D341Med (cell line): ENCODE data around the gene SLC9B1.
A peak's percentile ranks its signal among the peaks of the same experiment; 100 is the strongest.

Experiments used
- DNase-seq: peaks from one replicate; pipeline ENCODE4 v3.0.0; 2012; ENCODE audit warnings: low spot score

The SLC9B1 gene, protein sequence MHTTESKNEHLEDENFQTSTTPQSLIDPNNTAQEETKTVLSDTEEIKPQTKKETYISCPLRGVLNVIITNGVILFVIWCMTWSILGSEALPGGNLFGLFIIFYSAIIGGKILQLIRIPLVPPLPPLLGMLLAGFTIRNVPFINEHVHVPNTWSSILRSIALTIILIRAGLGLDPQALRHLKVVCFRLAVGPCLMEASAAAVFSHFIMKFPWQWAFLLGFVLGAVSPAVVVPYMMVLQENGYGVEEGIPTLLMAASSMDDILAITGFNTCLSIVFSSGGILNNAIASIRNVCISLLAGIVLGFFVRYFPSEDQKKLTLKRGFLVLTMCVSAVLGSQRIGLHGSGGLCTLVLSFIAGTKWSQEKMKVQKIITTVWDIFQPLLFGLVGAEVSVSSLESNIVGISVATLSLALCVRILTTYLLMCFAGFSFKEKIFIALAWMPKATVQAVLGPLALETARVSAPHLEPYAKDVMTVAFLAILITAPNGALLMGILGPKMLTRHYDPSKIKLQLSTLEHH

DNA sequence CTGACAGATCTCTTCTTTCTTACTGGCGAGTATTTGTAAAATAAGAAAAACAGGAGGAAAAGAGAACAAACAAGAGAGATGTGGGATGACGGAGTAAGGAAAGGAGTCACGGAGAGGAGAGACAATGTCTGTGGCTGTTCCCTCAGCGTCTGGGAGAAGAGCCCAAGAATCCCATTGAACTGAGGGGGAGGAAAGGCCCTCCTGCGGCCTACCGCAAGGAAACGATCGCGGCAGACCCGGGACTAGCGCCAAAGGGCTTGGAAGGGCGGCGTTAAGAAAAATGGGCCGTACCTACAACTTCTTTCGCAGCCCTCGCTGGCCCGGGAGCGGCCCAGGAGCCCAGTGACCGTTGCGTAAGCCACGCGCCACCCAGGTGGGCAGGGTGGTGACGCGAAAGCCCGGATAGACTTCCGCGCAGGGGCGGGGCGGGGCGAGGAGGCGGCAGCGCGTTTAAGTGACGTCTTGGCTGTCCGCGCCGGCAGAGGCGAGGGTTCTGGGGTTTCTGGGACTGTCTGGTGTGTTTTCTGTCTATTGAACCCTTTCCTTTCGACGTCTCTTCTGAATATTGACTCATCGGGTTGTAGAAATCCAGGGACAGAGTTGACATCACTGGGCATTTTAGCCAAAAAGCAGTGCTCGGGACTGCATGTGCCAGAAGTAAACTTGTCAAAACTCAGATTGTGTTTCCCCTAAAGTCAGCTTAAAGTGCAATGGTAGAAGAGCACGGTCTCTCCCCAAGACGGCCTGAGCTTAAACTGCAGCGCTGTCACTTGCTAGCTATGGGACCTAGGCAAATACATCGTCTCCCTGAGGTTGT, at the start of gene SLC9B1:
SLC9B1 (minus strand) TSS at position 398 of the 817 bp plus-strand sequence. CDS start 27,994 bp downstream, outside the sequence.
- peak; percentile 89 for DNase-seq

DNA sequence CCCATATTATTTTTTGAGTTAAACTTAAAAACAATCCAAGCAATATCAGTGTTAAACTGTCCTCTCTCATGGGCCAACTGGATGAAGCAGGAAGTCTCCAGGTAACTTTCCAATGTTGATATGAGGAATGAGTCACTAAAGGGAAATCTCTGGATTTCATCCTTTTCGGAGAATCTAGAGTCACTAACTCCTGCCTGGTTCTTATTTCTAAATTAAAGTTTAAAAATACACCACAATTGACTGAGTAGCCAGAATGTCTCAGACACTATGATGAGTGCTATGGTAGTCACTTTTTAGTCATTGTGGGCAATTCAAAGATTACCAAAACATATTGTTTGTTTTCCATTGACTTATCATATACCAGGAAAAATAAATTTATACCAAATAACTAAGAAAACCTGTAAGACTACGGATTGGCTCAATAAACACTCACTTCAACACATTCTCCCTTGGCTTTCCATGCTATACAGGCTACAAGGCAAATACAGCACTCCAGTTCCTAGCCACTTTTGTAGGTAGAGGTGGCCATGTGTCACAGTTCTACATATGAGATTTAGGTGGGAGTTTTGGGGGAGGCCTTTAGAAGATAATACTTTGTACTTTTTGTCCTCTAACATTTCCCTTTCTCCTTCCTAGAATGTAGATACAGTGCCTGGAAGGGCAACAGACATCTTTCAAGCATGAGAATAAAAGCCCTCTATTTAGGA, 48.5 kb upstream of the SLC9B1 start:
- DNase-seq = no peak

DNA sequence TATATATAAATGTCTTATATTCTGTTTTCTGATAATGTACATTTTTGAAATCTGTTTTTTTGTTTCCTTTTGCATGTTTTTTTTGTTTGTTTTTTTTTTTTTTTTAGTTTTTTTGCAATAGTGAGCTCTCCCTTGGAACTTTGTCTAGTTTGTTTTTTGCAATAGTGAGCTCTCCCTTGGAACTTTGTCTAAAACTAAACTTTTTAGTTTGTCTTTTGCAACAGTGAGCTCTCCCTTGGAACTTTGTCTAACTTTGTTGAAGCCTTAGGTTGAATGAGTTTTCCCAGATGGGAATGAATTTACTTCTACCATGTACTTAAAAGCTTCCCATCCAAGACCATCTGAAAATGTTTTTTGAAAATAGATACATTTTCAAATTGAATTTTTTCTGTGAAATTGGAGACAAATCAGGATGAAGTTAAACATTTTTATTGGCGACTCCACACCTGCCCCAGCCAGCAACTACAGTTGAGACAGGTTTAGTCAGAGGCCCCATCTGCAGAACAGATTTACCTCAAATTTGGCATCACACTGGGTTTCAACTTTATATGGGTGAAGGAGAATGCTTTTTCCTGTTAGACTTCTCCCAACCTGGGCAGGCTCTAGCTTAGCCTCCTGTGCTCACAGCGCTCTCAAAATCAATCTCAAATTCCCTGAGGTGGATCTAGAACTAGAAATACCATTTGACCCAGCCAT, 41.1 kb upstream of the SLC9B1 start:
- no peak for DNase-seq

DNA sequence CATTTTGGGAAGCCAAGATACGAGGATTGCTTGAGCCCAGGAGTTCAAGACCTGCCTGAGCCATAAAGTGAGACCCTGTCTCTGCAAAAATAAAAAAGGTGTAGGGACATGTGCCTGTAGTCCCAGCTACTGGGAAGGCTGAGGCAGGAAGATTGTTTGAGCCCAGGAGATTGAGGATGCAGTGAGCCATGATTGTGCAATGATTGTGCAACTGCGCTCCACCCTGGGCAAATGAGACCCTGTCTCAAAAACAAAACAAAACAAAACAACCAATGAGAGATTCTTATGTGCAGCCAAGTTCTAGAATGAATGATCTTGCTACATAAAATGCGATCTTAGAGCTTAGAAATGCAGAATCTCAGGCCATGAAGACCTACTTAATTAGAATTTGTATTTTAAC, 34.5 kb upstream of the SLC9B1 start:
- DNase-seq = no peak

DNA sequence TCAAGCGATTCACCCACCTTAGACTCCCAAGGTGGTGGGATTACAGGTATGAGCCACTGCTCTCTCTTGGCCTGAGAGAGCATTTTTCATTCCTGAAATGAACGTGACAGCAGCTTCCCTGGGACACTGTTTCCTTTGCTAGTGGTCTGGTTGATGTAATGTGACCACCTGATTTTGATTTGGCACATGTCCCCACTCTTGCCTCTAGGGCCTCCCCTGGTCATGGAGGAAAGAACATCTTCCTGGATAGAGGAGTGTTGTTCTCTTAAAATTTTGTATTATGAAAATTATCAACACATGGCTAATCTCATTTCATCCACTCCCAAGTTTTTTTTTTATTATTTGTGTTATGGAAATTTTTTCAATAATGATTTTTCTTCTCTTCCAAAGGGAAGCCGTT, 33.3 kb upstream of the SLC9B1 start:
- no peak for DNase-seq

DNA sequence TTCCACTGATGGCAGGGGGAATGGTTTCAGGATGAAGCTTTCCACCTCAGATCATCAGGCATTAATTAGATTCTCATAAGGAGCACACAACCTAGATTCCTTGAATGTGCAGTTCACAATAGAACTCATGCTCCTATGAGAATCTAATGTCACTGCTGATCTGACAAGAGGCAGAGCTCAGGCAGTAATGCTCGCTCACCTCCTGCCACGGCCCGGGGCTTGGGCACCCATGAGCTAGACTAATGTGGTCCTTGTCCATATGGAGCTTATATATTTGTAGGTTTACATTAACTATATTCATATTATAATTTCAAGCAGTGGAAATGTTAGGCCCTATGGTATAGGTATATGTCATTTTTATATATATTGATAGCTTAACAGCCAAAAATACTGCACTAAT, 32.6 kb upstream of the SLC9B1 start:
- DNase-seq = no peak

DNA sequence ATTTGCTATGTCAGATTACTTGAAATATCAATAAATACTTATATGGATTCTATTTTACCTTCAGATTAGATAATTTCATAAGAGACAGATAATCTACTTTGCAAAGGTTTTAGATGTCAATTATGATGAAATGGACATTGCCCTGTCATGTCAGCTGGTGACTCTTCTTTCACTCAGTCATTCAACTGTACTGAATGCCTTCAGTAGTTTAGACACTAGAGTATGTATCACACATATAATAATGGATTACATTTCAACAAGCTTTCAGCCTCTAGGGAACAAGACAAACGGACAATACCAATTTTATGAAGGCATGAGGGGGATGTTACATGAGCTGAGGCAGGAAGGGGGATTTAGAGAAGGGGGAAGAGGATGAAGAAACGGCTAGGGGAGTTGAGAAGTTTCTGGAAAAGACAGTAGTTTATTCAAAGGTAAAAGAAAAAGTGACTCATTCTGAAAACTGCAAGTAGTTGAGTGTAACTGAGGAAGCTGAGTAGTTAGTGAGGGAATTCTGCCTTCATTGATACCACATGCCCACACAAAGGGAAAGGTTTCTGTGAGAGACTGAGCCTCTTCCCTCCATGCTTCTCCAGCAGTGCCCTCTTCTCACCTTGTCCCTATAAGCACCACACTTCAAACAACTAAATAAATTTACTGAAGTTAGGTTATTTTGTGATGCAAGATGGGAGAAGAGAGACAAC, 31.4 kb upstream of the SLC9B1 start:
- no peak for DNase-seq

DNA sequence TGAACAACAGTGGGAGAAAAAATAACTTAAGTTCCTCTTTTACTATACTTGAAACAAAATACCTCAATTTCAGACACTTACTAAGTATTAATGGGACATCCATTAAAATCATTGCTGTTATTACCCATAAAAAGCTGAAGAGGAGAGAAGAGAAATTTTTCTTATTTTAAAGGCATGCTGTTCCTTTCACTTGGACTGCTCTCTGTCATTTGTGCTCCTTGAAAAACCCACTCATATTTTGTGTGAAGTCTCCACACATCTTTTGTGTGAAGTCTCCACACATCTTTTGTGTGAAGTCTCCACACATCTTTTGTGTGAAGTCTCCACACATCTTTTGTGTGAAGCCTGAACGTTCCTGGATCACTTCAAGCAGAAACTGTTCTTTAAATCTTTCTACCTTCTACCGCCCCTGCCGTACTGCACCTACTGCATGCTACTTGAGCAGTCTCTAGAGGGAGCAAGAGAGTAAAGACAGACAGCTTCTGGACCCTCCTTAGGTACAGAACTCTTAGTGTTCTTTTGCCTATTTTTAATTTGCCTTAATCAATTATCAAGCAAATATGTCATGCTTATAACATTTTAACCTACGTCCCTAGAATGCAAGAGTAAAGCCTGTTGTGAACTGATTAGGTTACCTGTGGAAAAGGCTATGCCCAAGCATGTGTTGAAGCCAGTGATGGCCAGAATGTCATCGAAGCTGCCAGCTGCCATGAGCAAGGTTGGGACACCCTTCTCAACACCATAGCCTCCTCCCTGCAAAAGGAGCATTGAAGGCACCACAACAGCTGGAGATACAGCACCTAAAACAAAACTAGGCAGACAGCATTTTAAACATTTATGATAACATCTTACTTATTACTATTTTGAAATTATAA, 27.1 kb upstream of the SLC9B1 start:
- peak; percentile 62 for DNase-seq

DNA sequence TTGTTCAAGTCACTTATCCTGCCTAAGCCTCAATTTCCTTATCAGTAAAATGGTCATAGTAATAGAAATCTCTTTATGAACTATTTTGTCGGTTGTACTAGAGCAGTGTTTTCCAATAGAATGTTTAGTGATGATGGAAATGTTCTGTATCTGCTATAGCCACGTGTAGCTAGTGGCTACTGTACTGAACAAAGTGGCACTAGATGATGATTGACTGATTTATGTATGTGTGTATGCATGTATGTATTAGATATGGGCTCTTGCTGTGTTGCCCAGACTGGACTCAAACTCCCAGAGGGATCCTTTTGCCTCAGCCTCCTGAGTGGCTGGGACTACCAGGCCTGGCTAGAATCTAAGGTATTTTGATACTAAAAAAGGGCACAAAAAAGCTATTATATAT, 24.7 kb upstream of the SLC9B1 start:
- DNase-seq = no peak

DNA sequence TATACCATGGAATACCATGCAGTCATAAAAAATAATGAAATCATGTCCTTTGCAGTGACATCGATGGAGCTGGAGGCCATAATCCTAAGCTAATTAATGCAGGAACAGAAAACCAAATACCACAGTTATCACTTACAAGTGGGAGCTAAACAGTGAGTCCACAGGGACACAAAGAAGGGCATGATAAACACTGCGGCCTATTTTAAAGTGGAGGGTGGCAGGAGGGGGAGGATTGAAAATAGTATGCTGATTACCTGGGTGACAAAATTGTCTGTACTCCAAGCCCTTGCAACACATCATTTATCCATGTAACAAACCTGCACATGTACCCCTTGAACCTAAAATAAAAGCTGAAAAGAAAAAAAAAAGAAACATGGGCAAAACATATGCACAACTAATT, 16.7 kb upstream of the SLC9B1 start:
- DNase-seq = no peak

DNA sequence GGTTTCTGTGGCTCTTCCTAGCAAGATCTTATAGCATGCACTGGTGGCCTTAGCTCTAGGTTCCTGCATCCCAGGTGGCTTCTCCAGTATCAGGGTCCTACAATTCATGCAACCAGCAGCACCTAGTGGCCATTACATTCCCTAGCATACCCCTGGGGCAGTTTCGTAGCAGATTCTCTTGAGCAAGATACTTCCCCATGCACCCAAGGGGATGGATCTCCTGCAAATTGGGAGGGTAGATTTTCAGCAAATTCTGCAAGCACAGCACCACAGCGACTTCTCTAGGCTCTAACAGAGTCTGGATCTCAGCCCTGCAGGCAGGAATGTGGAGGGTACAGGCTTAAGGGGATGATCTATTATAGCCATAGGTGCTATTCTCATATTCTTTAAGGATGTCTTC, 13.1 kb upstream of the SLC9B1 start:
- DNase-seq = peak; percentile 67

DNA sequence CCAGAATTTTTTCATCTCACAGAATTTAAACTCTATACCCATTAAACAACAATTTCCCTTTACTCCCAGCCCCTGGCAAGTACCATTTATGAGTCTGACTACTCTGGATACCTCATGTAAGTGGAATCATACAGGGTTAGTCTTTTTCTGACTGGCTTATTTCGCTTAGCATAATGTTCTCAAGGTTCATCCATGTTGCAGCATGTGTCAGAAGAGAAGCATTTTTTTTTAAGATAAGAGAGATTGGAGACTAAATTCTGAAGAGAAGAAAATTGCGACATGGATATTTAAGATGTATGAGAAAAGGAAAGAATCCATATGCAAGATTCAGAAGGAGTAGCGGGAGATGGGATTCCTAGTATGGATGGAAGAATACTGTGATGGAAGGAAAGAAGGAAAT, 11.3 kb upstream of the SLC9B1 start:
- DNase-seq = no peak

DNA sequence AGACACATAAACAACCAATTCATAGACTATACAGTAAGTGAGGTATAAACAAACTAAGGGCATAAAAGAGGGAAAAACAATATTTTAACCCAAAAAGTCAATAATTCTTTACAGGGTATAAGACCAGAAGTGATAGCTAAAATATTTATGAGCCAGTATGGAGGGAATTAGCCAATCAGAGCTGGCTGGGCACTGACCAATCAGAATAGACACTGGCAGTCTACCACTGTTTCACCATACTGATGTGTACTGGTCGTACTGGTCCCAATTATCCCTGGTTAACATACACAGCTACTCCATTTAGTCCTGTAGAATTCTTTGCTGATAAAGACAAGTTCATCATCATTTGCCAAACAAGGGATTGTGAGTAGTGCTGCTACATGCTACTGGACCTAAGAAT, 9.8 kb upstream of the SLC9B1 start:
- no peak for DNase-seq

DNA sequence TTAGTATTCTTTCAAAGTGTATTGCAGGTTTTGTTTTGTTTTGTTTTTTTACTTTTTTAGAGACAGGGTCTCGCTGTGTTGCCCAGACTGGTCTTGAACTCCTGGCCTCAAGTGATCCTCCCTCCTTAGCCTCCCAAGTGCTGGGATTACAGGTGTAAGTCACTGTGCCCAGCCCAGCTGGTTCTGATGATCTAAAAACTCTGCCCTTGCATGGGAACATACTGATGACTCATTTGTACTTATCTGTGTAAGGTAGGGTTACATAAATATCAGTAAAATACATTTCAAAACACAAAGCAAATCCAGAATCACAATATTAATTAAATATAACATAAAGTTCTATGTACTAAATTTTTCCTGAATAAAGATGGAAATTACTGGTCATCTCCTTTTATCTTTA, 7.4 kb upstream of the SLC9B1 start:
- no peak for DNase-seq

DNA sequence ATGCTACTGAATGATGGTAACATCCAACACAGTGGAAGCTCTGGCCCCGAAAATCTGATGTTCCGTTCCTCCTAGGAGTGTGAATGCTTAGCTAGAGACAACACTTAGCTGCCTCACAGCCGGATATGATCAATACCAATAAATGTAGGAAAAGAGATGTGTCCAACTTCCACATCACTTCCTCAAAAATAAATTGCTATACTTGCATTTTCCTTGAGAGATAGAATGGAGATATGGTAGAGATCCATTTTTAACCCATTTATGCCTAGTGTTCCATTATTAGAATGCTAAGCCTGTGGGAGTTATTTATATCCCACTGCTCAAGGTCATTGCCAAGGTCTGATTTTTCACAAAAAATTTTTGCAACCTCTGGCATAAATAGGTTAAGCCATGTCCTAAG, 5.5 kb upstream of the SLC9B1 start:
- DNase-seq = no peak

DNA sequence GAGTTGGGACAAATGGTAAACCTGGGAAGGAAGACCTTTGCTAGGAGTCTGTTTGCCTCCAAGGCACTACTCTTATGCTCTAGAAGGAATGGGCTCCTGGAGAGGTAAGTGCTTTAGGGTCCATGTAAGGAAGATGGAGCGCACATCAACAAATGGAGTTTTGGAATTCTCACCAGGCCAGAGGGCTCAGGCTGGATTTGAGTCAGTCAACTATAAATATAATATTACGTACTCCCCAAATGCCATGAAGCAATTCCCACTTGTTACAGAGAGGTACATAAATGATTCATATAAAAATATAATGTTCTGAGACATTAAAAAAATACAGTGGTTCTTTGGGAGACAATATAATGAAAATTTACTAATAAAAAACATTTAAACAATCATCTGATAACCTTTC, 1.6 kb upstream of the SLC9B1 start:
- DNase-seq = no peak

DNA sequence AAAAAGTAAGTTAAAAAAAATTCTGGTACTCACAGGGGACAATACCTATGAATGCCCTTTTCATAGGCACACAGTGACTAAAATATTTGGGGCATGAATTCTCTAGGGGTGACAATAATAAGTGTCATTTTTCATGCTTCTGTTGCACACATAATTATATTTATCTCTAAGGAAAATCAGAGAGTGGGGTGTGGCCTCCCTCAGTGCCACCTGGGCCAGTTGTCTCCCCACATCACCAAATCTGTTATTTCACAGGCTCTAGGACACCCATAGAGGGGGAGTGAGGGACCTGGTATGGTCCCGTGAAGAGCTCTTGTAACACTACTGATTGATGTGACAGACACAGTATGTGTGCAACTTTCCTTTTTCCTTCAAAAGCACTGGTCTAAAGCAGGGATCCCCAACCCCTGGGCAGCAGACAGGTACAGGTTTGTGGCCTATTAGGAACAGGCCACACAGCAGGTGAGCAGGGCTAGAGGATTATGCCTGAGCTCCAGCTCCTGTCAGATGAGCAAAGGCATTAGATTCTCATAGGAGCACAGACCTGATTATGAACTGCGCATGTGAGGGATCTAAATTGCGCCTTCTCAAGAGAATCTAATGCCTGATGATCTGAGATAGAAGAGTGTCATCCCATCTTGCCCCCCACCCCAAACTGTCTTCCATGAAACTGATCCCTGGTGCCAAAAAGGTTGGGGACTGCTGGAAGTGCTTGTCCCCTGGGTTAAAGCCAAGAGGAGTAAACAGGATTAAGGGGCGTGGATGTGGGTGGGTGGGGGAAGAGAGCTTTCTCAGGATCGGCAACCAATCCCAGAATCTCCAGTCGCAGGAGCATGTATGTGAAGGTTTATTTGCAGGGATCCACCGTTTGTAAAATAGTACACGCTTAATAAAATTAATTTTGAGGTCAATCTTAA, 856 bp downstream of the SLC9B1 start:
- DNase-seq = peak; percentile 55

DNA sequence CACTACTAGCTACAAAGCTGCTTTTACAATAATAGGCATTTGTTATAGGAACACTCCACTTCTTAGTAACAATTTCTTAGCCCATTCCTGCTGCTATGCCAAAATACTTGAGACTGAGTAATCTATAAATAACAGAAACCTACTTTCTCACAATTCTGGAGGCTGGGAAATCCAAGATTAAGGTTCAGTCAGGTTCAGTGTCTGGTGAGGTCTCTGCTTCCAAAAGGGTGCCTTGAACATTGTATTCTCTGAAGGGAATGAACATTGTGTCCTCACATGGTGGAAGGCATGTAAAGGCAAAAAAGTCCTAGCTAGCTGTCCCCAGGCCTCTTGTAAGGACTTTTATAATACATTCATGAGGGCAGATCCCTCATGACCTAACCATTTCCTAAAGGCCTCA, 7.0 kb downstream of the SLC9B1 start:
- no peak for DNase-seq

DNA sequence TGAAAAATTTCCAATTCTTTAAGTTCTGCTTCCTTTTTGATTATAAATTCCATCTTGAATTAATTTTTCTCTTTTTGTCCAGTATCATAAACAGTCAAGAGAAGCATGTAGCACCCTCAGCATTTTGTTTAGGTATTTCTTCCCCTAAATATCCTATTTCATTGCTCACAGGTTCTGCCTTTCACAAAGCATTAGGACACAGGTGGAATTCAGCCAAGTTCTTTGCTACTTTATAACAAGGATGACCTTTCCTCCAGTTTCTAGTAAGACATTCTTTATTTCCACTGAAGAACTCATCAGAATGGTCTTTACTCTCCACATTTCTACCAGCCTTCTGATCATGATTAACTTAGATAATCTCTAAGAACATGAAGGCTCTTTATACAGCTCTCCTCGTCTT, 7.4 kb downstream of the SLC9B1 start:
- DNase-seq = no peak
